HG02798 (cell line): ENCODE data around the gene NUDCD3.
"Not testable (repeated sequence)": the region's sequence is repeated elsewhere in the genome, so short reads cannot be mapped to it uniquely, and the experiment has no call there.

Experiments
- ATAC-seq: cut with Tn5 transposase; IDR thresholded peaks from one replicate; pipeline ENCODE4 v1.9.1; 2021; ENCODE audit warnings: mild to moderate bottlenecking; ENCODE audit not compliant: unreplicated experiment, poor library complexity

The NUDCD3 gene

GRCh38 chr7:44519546-44519945 is 29.1 kb upstream of the NUDCD3 start:
- no peak for ATAC-seq

- no peak for ATAC-seq
These were observed 28.3 kb upstream of the NUDCD3 start for GRCh38 chr7:44518761-44519160.

DNA sequence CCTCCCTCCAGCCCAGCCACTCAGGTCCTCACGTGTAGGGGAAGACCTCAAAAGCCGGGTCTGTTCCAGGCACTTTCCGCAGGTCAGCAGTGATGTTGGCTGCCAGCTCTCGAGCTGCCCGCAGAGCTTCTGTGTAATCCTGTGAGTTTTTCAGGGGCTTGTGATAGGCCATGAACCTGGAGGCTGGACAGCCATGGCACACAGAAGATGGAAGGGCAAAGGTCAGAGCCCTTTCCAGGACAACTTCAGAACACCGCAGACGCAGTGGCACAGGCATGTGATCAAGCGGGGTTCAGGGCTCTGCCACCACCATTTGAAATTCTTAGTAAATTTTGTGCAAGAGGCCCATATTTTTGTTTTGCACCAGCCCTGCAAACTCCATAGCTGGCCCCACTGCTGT is 26.7 kb upstream of the NUDCD3 start:
- no peak for ATAC-seq

GRCh38 chr7:44515590-44516268 is 25.3 kb upstream of the NUDCD3 start:
- no peak for ATAC-seq

GRCh38 chr7:44512736-44513135 is 22.3 kb upstream of the NUDCD3 start:
- ATAC-seq: no peak

GRCh38 chr7:44511863-44512468 is 21.5 kb upstream of the NUDCD3 start:
- no peak for ATAC-seq

DNA sequence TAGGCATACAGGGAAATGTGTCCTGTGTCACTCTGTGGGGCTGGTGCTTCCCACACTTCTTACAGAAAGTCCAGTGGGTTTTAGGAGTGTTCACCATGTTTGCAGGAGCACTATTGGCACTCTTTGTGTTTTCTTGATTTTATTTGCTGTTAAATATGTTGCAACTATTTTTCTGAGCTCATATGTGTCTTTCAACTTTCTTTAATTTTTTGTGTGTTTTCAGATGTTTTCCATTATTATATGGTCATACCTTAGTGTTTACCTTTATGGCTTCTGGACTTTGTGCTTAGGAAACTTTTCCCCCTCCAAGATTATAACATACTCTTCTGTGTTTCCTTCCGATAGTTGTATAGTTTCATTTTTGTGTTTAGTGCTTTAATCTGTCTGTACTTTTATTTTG is 20.8 kb upstream of the NUDCD3 start:
- ATAC-seq: no peak

GRCh38 chr7:44508328-44509030 is 18.0 kb upstream of the NUDCD3 start:
- no peak for ATAC-seq

DNA sequence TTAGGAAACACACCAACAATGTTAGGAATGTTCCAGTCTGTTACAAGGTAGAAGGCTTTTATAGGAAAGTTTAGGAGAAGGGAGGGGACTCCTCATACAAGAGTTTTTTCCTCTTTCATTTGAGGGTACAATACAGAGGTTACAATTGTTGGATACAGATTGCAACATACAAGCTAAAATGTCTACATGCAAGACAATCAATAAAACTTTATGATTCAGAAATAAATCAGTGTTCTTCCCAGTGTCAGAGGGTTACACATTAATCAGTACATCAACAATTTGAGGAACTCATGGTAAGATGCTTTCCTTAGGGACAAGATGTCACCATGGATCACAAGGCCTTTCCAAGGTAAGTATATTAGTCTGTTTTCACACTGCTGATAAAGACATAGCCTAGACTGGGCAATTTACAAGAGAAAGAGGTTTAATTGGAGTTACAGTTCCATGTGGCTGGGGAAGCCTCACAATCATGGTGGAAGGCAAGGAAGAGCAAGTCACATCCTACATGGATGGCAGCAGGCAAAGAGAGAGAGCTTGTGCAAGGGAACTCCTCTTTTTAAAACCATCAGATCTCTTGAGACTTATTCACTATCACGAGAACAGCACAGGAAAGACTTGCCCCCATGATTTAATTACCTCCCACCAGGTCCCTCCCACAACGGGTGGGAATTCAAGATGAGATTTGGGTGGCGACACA is 16.3 kb upstream of the NUDCD3 start:
- ATAC-seq: not testable (repeated sequence)

DNA sequence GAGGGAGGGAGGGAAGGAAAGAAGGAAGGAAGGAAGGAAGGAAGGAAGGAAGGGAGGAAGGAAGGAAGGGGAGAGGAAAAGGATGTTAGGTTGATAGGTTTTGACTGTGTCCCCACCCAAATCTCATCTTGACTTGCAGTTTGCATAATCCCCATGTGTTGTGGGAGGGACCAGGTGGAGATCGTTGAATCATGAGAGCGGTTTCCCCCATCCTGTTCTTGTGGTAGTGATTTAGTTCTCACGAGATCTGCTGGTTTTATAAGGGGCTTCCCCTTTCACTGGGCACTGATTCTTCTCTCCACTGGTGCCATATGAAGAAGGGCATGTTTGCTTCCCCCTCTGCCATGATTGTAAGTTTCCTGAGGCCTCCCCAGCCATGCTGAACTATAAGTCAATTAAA is 15.1 kb upstream of the NUDCD3 start:
- ATAC-seq: no peak

DNA sequence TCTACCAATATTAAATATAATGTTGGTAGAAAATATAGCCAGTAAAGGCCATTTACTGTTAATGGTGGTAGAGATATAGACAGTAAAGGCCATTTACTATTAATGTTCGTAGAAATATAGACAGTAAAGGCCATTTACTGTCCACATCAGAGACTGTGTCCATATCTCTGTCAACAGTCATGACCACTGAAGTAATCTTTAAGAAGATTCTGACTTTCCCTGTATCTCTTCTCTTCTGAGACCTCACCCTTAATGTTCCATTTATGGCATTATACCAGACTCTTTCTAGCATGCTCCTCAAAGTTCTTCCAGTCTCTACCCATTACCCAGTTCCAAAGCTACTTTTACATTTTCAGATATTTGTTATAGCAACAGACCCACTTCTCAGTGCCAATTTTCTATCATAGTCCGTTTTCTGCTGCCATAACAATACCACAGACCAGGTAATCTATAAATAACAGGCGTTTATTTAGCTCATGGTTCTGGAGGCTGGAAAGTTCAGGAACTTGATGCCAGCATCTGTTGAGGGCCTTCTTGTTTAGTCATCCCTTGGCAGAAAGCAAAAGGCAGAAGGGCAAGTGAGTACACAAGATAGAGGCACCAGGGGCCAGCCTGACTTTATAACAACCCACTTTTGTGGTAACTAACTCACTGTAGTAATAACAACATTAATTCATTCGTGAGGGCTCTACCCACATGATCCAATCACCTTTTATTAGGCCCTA is 7.9 kb upstream of the NUDCD3 start:
- no peak for ATAC-seq

DNA sequence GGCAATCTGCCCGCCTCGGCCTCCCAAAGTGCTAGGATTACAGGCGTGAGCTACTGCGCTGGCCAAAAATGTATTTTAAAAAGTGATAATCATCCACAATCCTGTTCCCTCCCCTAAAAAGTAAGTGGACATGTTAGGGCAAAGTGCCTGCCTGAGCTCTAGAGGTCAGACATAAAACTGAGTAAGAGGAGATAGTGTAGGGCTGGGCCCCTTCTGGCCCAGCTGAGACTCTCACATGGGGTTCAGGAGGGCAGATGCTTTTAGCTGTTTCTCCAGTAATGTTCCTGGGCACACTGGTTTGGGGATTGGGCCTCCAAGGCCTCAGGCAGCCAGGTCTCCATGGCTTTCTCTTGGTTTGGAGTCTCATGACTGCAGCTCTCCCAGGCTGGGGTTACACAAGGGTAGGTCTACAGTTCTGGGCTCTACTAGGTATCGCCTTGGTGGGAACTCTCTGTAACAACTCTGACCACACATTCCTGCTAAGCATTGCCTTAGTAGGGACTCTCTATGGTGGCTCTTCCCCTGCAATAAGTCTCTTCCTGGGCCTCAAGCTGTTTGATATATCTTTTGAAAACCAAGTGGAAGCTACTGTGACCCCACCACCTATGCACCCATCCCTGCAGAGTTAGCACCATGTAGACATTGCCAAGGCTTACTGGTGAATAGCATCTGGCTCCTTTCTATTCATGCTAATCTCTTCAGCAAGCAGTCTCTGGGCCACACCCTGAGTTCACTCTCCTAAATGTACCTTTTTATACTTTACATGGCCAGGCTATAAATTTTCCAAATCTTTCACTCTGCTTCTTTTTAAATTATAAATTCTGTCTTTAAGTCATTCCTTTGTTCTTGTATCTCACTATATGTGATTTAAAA is 6.9 kb upstream of the NUDCD3 start:
- ATAC-seq: no peak

DNA sequence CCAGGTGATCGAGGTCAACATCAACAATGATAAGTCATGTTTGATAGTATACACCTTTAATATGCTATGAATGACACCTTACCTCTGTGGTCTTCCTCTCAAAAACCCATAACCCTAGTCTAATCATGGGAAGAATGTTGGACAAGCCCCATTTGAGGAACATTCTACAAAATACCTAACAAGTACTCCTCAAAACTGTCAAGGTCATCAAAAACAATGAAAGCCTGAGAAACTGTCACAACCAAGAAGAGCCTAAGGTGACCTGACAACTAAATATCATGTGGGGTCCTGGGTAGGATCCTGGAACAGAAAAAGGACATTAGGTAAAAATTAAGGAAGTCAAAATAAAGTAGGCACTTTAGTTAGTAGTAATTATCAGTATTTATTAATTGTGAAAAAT is 5.9 kb upstream of the NUDCD3 start:
- ATAC-seq: no peak

GRCh38 chr7:44494960-44495359 is 4.5 kb upstream of the NUDCD3 start:
- ATAC-seq: no peak

DNA sequence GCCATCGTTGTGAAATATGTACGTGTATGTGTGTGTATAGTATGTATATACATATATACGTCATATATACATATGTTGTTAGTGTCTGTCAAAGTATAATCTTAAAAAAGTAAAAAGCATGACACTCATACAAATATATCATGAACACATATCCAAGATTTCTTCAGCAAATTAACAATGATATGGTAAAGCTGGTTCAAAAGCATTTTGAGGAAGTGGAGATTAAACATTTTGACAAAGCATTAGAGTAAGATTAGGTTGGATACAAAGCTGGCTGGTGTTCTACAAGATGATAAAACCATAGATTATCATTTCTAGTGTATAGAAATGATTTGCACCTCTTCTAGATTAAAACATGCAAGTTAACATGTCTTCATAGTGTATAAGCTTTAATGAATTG is 771 bp upstream of the NUDCD3 start:
- ATAC-seq: no peak

DNA sequence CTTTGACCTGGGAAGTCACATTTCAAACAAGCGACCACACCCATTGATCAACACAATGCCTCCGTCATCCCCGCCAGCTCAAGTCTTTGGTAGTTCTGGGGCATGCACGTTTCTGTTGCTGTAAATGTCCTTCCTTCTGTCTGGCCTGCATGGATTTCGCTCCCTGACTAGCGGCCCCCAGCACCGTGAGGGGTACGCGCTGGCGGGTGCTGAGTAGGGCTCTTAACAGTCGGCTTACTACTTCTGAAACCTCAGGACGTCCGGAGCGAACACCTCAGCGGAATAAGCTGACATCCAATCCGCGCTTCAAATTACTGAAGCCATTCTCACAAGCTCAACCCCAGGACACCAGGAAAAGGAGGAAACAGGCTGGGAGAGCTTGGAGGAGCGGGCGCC is 505 bp downstream of the NUDCD3 start:
- peak; percentile 15 for ATAC-seq

- ATAC-seq: no peak
These were observed 1.5 kb downstream of the NUDCD3 start for GRCh38 chr7:44488955-44489354.

- ATAC-seq: no peak
These were observed 3.8 kb downstream of the NUDCD3 start for GRCh38 chr7:44486693-44487092.

GRCh38 chr7:44486001-44486400 is 4.5 kb downstream of the NUDCD3 start:
- no peak for ATAC-seq
